CD4-positive, alpha-beta T cell (primary cell): ENCODE measurements around the gene GBA3. TPM values are rescaled to one million over a fixed set of nuclear protein-coding genes. Genes with fewer than 3 reads are reported as not detected.

Experiments
- ATAC-seq: fragments of 200-7000 bp; cut with Tn5 transposase; one replicate; pipeline ENCODE4 v1.10.0; 2022; ENCODE audit warnings: mild to moderate bottlenecking; ENCODE audit not compliant: poor library complexity
- CTCF ChIA-PET: fragments of 350-600 bp; sonication (Branson Sonifier 250); formaldehyde crosslinking; loops from one replicate; lab custom pipeline; 2021; ENCODE audit warnings: antibody characterized with exemption, inconsistent platforms; lab: Charles Lee
- POLR2A ChIA-PET: fragments of 350-600 bp; sonication (Branson Sonifier 250); formaldehyde crosslinking; loops from one replicate; lab custom pipeline; 2021; ENCODE audit warnings: antibody characterized with exemption, inconsistent platforms; lab: Charles Lee
- DNase-seq, 14 experiments: peaks; one replicate each; pipeline ENCODE4 v3.0.0-alpha.2; 2013 to 2020; ENCODE audit warnings: mixed read lengths in 2 of 14
- H3K27ac ChIP-seq, 2 donors: one replicate each; pipeline versions ENCODE4 v1.5.1 to v1.7.0; 2013; ENCODE audit warnings: low read length in 2 of 2, low read depth in 1 of 2, mild to moderate bottlenecking in 1 of 2
- H3K27me3 ChIP-seq, 2 experiments: 1 replicate in 1 of 2; 2 replicates in 1 of 2; pipeline versions ENCODE4 v1.6.1 to v1.7.0; 2013; ENCODE audit warnings: low read length in 2 of 2, control low read depth in 1 of 2, mild to moderate bottlenecking in 1 of 2, moderate library complexity in 1 of 2; ENCODE audit not compliant: insufficient read depth in 2 of 2, control insufficient read depth in 1 of 2
- H3K36me3 ChIP-seq: one replicate; pipeline ENCODE4 v1.6.1; 2013; ENCODE audit warnings: low read length, control low read depth; ENCODE audit not compliant: insufficient read depth
- H3K4me1 ChIP-seq: one replicate; pipeline ENCODE4 v1.6.1; 2013; ENCODE audit warnings: low read length, control low read depth; ENCODE audit not compliant: insufficient read depth
- H3K4me3 ChIP-seq: one replicate; pipeline ENCODE4 v1.5.1; 2013; ENCODE audit warnings: mild to moderate bottlenecking, low read length, moderate library complexity
- H3K9me3 ChIP-seq, 2 experiments: 1 replicate in 1 of 2; 2 replicates in 1 of 2; pipeline versions ENCODE4 v1.6.1 to v1.7.0; 2013; ENCODE audit warnings: low read length in 2 of 2, mild to moderate bottlenecking in 2 of 2, control low read depth in 1 of 2, moderate library complexity in 1 of 2; ENCODE audit not compliant: control insufficient read depth in 1 of 2, insufficient read depth in 1 of 2
- H3K27ac Mint-ChIP-seq: one replicate; pipeline ENCODE4 v1.8.0; 2020; ENCODE audit warnings: mixed read lengths
- H3K27me3 Mint-ChIP-seq: one replicate; pipeline ENCODE4 v1.8.0; 2021; ENCODE audit warnings: mixed read lengths
- H3K36me3 Mint-ChIP-seq: one replicate; pipeline ENCODE4 v1.8.0; 2021; ENCODE audit warnings: low read depth, mixed read lengths
- H3K4me1 Mint-ChIP-seq: one replicate; pipeline ENCODE4 v1.8.0; 2021; ENCODE audit warnings: low read depth, mixed read lengths
- H3K4me3 Mint-ChIP-seq: one replicate; pipeline ENCODE4 v1.8.0; 2020; ENCODE audit warnings: mild to moderate bottlenecking, mixed read lengths
- H3K9me3 Mint-ChIP-seq: one replicate; pipeline ENCODE4 v1.8.0; 2020; ENCODE audit warnings: mixed read lengths
- CTCF ChIP-seq: fragments of 200-600 bp; IDR thresholded peaks from one replicate; pipeline ENCODE4 v1.8.0; 2022; ENCODE audit warnings: antibody characterized with exemption, mild to moderate bottlenecking
- intact Hi-C, 2 experiments: fragments of 100-400 bp; cut with DNase I in 1 of 2; cut with micrococcal nuclease in 1 of 2; formaldehyde crosslinking; loops; one replicate each; pipeline versions ENCODE4 v1.15.1 to v1.9.0; 2023 to 2025; cut with DNase I, micrococcal nuclease
- total RNA-seq, 174 experiments: library from RNA in 2 of 174; stranded (reverse) in 2 of 174; gene quantifications; one replicate each; pipeline ENCODE4 v1.2.3 and lab custom pipeline; 2021 to 2026

The GBA3 gene
- total RNA-seq, 2 experiments from 2014 or later, result not detected

GRCh38 chr4:22814906-22815305 is 122.2 kb downstream of the GBA3 start:
- H3K4me1 ChIP-seq, result no peaks in the 10 kb centered on the region
- intact Hi-C loops, result no loop called here
- CTCF ChIA-PET, result no interaction called here
- Mint-ChIP-seq H3K4me3 (no peak overlapping the region), H3K36me3 (no peaks in the 10 kb centered on the region), H3K4me1 (no peaks in the 10 kb centered on the region), H3K27me3 (no peaks in the 10 kb centered on the region), H3K27ac (no peak overlapping the region), H3K9me3 (peaks cover 7% of the 10 kb centered on the region)
- H3K27ac ChIP-seq, result no peak overlapping the region
- peaks cover 0 to 3% of the 10 kb centered on the region in 2 experiments for H3K9me3 ChIP-seq
- H3K36me3 ChIP-seq, result no peaks in the 10 kb centered on the region
- POLR2A ChIA-PET, result no interaction called here
- no peak for ATAC-seq
- H3K27me3 ChIP-seq, result no peaks in the 10 kb centered on the region
- H3K4me3 ChIP-seq, result no peak overlapping the region
- DNase-seq, result no peak
- no peak for TF ChIP-seq CTCF

GRCh38 chr4:22824091-22824490 is 131.4 kb downstream of the GBA3 start:
- CTCF ChIA-PET, result no interaction called here

GRCh38 chr4:22842360-22843018 is 149.8 kb downstream of the GBA3 start:
- ChIA-PET POLR2A (no interaction called here), CTCF (no interaction called here)
- H3K9me3 ChIP-seq, result no peaks in the 10 kb centered on the region
- Mint-ChIP-seq H3K27ac (no peak overlapping the region), H3K36me3 (no peaks in the 10 kb centered on the region), H3K27me3 (no peaks in the 10 kb centered on the region), H3K4me3 (no peak overlapping the region), H3K4me1 (no peaks in the 10 kb centered on the region), H3K9me3 (peaks cover 4% of the 10 kb centered on the region)
- no peaks in the 10 kb centered on the region for H3K4me1 ChIP-seq
- H3K4me3 ChIP-seq, result no peak overlapping the region
- H3K36me3 ChIP-seq, result no peaks in the 10 kb centered on the region
- no peaks in the 10 kb centered on the region for H3K27me3 ChIP-seq
- ATAC-seq (no peak), DNase-seq (no peak)
- no peak for TF ChIP-seq CTCF
- no peak overlapping the region for H3K27ac ChIP-seq
- intact Hi-C loops, result no loop called here

More at GRCh38 chr4:22824091-22824490, 131.4 kb downstream of the GBA3 start:
- H3K4me1 Mint-ChIP-seq, result no peaks in the 10 kb centered on the region
- Histone ChIP-seq H3K27me3 (no peaks in the 10 kb centered on the region), H3K27ac (no peak overlapping the region), H3K9me3 (no peaks in the 10 kb centered on the region), H3K4me3 (no peak overlapping the region), H3K36me3 (no peaks in the 10 kb centered on the region), H3K4me1 (no peaks in the 10 kb centered on the region)
- no peak for DNase-seq
- POLR2A ChIA-PET, result no interaction called here
- ATAC-seq, result no peak
- H3K4me3 Mint-ChIP-seq, result no peak overlapping the region
- no peaks in the 10 kb centered on the region for H3K27me3 Mint-ChIP-seq
- H3K9me3 Mint-ChIP-seq, result peaks cover 3% of the 10 kb centered on the region
- TF ChIP-seq CTCF, result no peak
- H3K27ac Mint-ChIP-seq, result no peak overlapping the region
- no peaks in the 10 kb centered on the region for H3K36me3 Mint-ChIP-seq
- intact Hi-C loops, result no loop called here
